Gastroesophageal sphincter (tissue), 4 donors: ENCODE data around the gene LIF. TPM values are rescaled to one million over a fixed set of nuclear protein-coding genes. Genes with fewer than 3 reads are reported as not detected.

Experiments
- ATAC-seq: fragments of 150-250 bp; one replicate; pipeline ENCODE4 v1.9.1; 2016; ENCODE audit warnings: mild to moderate bottlenecking, moderate library complexity
- H3K27ac ChIP-seq, 4 donors: fragments of 200-600 bp; sonication (generic) in 3 of 4; 1 replicate in 3 of 4; 2 replicates in 1 of 4; pipeline ENCODE4 v1.5.1; 2016 to 2019
- H3K27me3 ChIP-seq: fragments of 200-600 bp; sonication (generic); one replicate; pipeline ENCODE4 v1.5.1; 2019
- H3K36me3 ChIP-seq, 2 donors: fragments of 200-600 bp; sonication (generic); one replicate each; pipeline ENCODE4 v1.5.1; 2019; ENCODE audit warnings: control low read depth in 1 of 2
- H3K4me1 ChIP-seq, 3 donors: fragments of 200-600 bp; sonication (generic); 1 replicate in 2 of 3; 2 replicates in 1 of 3; pipeline ENCODE4 v1.5.1; 2016 to 2019; ENCODE audit warnings: control low read depth in 2 of 3
- H3K4me3 ChIP-seq, 2 donors: fragments of 200-600 bp; sonication (generic); one replicate each; pipeline ENCODE4 v1.5.1; 2019; ENCODE audit warnings: mild to moderate bottlenecking in 1 of 2, moderate library complexity in 1 of 2
- H3K9me3 ChIP-seq, 3 donors: fragments of 200-600 bp; sonication (generic); one replicate each; pipeline ENCODE4 v1.5.1; 2017 to 2019; ENCODE audit warnings: control low read depth in 2 of 3
- EP300 ChIP-seq: sonication (generic); formaldehyde crosslinking; IDR thresholded peaks from one replicate; pipeline ENCODE4 v1.6.1; 2017; ENCODE audit warnings: antibody characterized with exemption, mild to moderate bottlenecking
- POLR2A ChIP-seq, 2 donors: fragments of 450-650 bp; IDR thresholded peaks; one replicate each; pipeline ENCODE4 v1.6.1; 2017; ENCODE audit warnings: antibody characterized with exemption in 2 of 2, mild to moderate bottlenecking in 2 of 2, moderate library complexity in 1 of 2
- POLR2AphosphoS5 ChIP-seq: sonication (generic); formaldehyde crosslinking; IDR thresholded peaks from one replicate; pipeline ENCODE4 v1.6.1; 2017; ENCODE audit warnings: antibody characterized with exemption
- WGBS, 2 donors: methylation state at CpG; one replicate each; pipeline ENCODE4 v1.1.5; 2018; ENCODE audit warnings: low coverage in 1 of 2; 5-methylcytosine and 5-hydroxymethylcytosine counted together
- total RNA-seq, 4 donors: library from RNA; depleted of rRNA; stranded (reverse); fragments of >200 nt; gene quantifications; one replicate each; pipeline ENCODE4 v1.1.0, GENCODE V29; 2016
- TF ChIP-seq, protein P1 (sequence below), 4 experiments: fragments of 200-600 bp in 2 of 4; fragments of 450-650 bp in 2 of 4; sonication (generic) in 1 of 4; IDR thresholded peaks; one replicate each; pipeline ENCODE4 v1.5.1; 2017 to 2019; ENCODE audit warnings: antibody characterized with exemption in 4 of 4, mild to moderate bottlenecking in 2 of 4, moderate library complexity in 2 of 4

LIF gene
- total RNA-seq = 10 to 100 TPM in 1 of 4 donors, under 1 TPM in 2, not detected in 1; 0.58 to 15.8 (median 0.59) TPM

- Histone ChIP-seq H3K9me3 (no peaks in the 10 kb centered on the region), H3K4me3 (peak within 1 kb of the TSS; percentile 20 to 54), H3K27me3 (peaks cover 74% of the 10 kb centered on the region), H3K27ac (peak within 1 kb of the TSS in 1 of 4 donors; percentile 67), H3K36me3 (no peaks in the 10 kb centered on the region), H3K4me1 (peaks cover 0 to 19% (median 11%) of the 10 kb centered on the region in 3 donors)
- ATAC-seq = peak; percentile 17
- TF ChIP-seq POLR2A (IDR thresholded peaks at IDR 0.05) = no peak
- TF ChIP-seq POLR2AphosphoS5 = no peak
- TF ChIP-seq, protein P1, sequence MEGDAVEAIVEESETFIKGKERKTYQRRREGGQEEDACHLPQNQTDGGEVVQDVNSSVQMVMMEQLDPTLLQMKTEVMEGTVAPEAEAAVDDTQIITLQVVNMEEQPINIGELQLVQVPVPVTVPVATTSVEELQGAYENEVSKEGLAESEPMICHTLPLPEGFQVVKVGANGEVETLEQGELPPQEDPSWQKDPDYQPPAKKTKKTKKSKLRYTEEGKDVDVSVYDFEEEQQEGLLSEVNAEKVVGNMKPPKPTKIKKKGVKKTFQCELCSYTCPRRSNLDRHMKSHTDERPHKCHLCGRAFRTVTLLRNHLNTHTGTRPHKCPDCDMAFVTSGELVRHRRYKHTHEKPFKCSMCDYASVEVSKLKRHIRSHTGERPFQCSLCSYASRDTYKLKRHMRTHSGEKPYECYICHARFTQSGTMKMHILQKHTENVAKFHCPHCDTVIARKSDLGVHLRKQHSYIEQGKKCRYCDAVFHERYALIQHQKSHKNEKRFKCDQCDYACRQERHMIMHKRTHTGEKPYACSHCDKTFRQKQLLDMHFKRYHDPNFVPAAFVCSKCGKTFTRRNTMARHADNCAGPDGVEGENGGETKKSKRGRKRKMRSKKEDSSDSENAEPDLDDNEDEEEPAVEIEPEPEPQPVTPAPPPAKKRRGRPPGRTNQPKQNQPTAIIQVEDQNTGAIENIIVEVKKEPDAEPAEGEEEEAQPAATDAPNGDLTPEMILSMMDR (IDR thresholded peaks at IDR 0.05) = peak in 2 of 4 experiments; percentile 32 to 39
- WGBS, 2 donors = 0% methylated on average over 21 of the region's 64 CpGs; no CpG with 5 or more reads in 1 of the 2 donors
Observed at GRCh38 chr22:30245985-30246813, at the start of gene LIF. LIF (minus strand) TSS chr22:30246759; CDS start chr22:30246695, 64 bp downstream.

DNA sequence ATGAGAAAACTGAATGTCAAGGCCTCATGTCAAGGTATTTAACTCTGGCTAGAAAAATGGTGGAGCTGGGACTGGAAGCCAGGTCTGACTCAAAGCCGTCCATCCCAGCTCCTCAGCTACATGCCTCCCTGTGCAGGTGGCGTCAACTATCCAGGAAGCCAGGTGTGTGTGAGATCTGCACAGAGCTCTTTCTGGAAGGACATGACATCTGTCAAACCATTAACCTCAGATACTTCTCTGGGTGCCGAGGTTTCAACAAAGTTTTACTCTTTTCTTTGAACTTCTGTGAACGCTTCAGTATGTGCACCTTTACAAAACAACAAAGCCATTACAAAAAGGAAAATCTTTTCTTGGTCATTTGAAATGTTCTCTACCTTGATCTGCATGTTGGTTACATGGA, 49.8 kb upstream of the LIF start:
- no peak for ATAC-seq
- Histone ChIP-seq H3K4me3 (no peak overlapping the region), H3K27me3 (no peaks in the 10 kb centered on the region), H3K36me3 (peaks cover 0 to 98% of the 10 kb centered on the region in 2 donors), H3K27ac (no peak overlapping the region), H3K9me3 (no peaks in the 10 kb centered on the region), H3K4me1 (peaks cover 0 to 34% (median 13%) of the 10 kb centered on the region in 3 donors)
- TF ChIP-seq POLR2A (IDR thresholded peaks at IDR 0.05) (no peak), EP300 (no peak), POLR2AphosphoS5 (no peak)
- TF ChIP-seq, protein P1 (IDR thresholded peaks at IDR 0.05) = no peak
- 91 to 98% methylated on average over 3 to 4 of the region's 4 CpGs for WGBS, 2 donors

DNA sequence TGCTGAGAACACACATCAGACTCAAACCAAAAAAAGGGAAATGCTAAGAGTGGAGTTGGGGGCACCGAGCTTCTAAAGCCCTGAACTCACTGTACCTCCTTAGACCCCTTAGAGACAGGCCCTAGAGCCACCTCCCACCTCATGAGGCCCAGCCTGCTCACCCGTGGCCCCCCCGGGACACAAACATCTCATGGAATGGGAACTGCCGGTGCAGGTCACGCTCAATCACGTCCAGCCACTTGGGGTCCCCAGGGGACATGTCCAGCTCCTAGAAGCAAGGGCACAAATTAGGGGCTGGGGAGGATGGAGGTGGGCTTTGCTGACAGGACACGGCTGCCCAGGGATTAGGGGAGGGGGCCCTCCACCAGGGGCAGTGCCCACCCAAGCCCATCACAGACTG, 49.0 kb upstream of the LIF start:
- Histone ChIP-seq H3K36me3 (peaks cover 0 to 91% of the 10 kb centered on the region in 2 donors), H3K27ac (peak overlapping the region in 1 of 4 donors; percentile 29), H3K4me3 (no peak overlapping the region), H3K4me1 (peaks cover under 1 to 34% (median 14%) of the 10 kb centered on the region in 3 donors), H3K9me3 (no peaks in the 10 kb centered on the region), H3K27me3 (no peaks in the 10 kb centered on the region)
- ATAC-seq = no peak
- 63% methylated on average over 2 of the region's 7 CpGs; no CpG with 5 or more reads in 1 of the 2 donors for WGBS, 2 donors
- no peak for TF ChIP-seq POLR2A (IDR thresholded peaks at IDR 0.05)
- no peak for TF ChIP-seq EP300
- no peak for TF ChIP-seq POLR2AphosphoS5
- TF ChIP-seq, protein P1 (IDR thresholded peaks at IDR 0.05) = no peak

DNA sequence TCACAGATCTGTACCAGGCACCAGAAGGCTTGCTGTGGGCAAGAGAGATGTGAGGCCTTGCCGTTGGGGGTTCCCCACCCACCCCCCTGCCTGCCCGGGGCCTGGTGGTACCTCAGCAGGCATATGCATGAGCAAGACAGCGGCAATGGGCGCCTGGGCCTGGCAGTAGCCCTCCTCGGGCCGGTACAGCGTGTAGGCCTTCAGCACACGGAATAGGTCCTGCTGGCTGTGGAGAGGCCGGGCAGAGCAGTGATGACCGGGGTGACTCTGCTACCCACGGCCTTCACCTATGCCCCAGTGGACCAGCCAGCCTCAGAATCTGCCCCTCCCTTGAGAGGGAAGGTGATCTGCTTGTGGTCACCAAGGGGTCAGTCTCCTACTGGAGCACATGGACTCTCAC, 48.3 kb upstream of the LIF start:
- WGBS, 2 donors = 40% methylated on average over 1 of the region's 11 CpGs; no CpG with 5 or more reads in 1 of the 2 donors
- Histone ChIP-seq H3K9me3 (no peaks in the 10 kb centered on the region), H3K27ac (peak overlapping the region in 2 of 4 donors; percentile 3 to 8), H3K27me3 (no peaks in the 10 kb centered on the region), H3K36me3 (peaks cover 0 to 83% of the 10 kb centered on the region in 2 donors), H3K4me3 (no peak overlapping the region), H3K4me1 (peaks cover 7 to 35% (median 21%) of the 10 kb centered on the region in 3 donors)
- TF ChIP-seq, protein P1 (IDR thresholded peaks at IDR 0.05) = no peak
- TF ChIP-seq EP300 (no peak), POLR2A (IDR thresholded peaks at IDR 0.05) (no peak), POLR2AphosphoS5 (no peak)
- ATAC-seq = no peak
